ENCODE data around the gene PUM1. TPM values are rescaled to one million over a fixed set of nuclear protein-coding genes. Genes with fewer than 3 reads are reported as not detected.

PUM1 gene
- total RNA-seq, 2 experiments from 2014 or later = 93.4 to 94.6 TPM

Other genes with a start within 250 kb of the PUM1 start
- under 1 TPM; 0.30 to 0.43 TPM for gene SDC3, start 157.0 kb downstream of the PUM1 start, total RNA-seq
- not detected for gene NKAIN1, start 174.2 kb upstream of the PUM1 start, total RNA-seq
- 100 to 1,000 TPM; 114 to 121 TPM for gene SNRNP40, start 231.1 kb upstream of the PUM1 start, total RNA-seq
- 10 to 100 TPM; 33.0 to 34.2 TPM for gene ZCCHC17, start 231.3 kb upstream of the PUM1 start, total RNA-seq